Cerebellar nuclear complex (tissue), 1 donor: ENCODE results near the gene FAM50A.
"Not testable (repeated sequence)": the region's sequence is repeated elsewhere in the genome, so short reads cannot be mapped to it uniquely, and the experiment has no call there.

Experiments
- DNase-seq, 2 experiments: peaks; one replicate each; lab custom pipeline; 2025; lab: John Stamatoyannopoulos, UW

FAM50A gene

GRCh38 chrX:154483325-154483724 is 39.4 kb downstream of the FAM50A start:
- no peak for DNase-seq

DNA sequence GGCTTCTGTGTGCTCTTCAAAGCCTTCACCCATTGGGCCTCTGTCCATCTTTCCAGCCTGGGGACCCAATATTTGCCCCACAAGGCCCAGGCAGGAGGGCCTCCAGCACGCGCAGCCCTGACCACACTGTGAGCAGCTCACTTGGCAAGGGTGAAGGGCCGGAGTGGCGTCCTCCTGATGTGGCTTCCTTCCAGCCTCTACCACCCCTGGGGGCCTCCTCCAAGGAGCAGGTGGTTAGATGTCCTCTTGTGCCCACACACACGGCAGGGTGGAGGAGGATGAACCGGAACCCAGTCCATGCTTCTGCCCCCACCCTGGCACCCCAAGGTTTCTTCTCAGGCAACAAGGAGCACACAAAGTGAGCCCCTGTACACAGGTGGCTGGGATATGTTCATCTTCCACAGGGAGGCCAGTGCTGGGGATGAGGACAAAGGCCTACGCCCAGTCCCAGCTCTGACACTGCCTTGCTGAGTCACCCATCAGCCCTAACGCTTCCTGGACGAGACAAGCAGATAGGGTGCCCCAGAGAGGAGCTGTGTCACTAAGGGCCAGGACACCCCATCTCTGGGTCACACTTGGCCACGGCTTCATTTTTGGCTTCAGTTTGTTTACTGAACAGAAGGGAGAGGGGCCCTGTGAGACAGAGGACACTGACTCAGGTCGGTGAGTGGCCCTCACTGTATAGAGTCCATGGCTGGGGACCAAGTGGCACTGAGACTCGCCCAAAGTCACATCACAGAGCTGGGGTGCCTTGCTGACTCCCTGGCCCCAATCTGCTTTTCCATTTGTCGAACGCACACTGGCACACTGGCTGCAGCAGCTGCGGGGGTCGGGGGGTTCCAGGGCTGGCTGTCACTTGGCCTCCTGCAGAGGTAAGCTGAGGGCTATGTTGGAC is 40.6 kb downstream of the FAM50A start:
- no peak for DNase-seq

GRCh38 chrX:154485150-154486051 is 41.5 kb downstream of the FAM50A start:
- no peak for DNase-seq

- DNase-seq, result no peak
These were observed 42.1 kb downstream of the FAM50A start for GRCh38 chrX:154486052-154486395.

DNA sequence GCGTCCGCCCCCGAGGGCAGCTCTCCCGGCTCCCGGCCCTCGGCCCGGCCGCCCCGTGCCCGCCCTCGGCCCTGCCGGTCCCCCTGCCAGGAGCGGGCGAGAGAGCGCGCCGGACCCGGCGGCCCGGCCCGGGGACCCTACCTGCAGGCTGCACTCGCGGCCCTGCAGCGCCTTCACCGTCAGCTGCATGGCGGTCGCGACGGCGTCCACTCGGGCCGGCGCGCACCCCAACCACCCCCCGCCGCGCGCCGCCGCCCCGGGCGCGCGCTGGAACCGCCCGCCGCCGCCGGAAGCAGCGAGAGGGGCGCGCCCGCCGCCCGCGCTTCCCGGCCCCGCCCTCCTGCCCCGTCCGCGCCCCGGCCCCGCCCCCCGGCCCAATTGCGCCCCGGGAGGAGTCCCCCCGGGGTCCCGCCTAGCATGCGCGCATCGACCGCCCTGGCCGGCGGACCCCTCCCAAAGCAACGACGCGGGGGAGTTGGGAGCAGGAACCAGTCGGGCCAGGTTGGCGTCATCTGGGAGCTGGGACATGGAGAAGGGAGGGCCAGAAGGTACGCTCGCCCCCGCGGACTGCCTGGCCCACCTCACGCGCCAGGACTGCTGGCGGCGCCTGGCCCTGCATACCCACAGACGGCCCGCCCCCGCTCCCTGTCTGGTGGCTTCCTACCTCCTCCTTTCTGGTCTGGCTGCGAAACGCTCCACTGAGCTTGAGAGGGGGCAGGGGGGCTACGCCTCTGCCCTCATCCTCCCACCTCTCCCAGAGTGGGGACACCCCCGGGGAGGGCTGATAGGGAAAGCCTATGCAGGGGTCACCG is 42.7 kb downstream of the FAM50A start, which contains the start of gene UBL4A:
Gene UBL4A (minus strand): TSS at position 220 of the 812 bp plus-strand sequence. CDS start 31 bp downstream, at position 189.
- DNase-seq, result no peak

DNA sequence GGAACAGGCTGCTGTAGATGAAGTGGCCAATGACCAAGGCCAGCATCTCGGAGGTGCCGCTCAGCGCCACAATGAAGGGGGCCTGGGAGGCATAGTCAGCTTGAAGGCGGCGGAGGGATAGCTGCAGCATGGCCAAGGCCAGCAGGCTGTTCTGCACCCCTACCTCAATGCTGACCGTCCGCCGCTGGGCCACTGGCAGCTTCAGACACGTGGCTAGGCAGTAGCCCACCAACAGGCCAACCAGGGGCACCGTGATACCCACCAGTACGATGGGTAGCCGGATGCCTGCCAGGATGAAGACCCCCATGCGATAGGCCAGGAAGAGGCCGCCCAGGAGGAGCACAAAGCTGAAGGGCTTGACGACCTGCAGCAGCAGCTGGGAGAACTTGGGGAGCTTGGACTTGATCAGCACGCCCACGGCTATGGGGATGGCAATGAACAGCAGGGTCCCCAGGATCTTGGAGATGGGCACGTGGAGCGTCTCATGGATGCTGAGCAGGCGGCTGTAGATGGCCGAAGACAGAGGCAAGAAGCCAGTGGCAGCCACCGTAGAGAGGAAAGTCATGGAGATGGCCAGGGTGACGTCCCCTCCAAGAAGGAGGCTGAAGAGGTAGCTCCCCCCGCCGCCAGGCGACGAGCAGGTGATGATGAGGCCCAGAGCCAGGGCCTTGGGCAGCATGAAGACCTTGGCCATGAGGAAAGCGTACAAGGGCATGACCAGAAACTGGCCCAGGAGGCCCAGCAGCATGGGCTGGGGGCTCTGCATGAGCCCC is 43.8 kb downstream of the FAM50A start:
- no peak for DNase-seq

- DNase-seq, result no peak
These were observed 44.6 kb downstream of the FAM50A start for GRCh38 chrX:154488336-154489075.

- no peak for DNase-seq
These were observed 45.2 kb downstream of the FAM50A start for GRCh38 chrX:154489182-154489581.

DNA sequence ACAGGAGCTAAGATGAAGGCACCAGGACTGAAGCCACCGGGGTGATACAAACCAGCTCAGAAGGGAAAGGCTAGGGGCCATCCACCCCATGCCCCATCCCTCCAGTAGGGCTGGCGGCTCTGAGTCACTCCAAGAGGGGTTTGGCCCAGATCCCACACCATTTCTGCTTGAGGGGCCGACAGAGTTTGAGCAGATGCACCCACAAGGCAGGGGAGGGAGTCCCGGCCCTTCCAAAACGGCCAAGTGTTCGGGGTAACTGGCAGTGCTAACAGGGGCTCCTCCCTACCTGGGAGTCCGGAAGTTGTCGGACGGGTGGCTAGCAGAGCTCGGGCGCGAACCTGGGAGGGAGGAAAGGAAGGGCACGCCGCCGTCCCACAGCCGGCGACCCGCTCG is 46.1 kb downstream of the FAM50A start:
- no peak for DNase-seq

DNA sequence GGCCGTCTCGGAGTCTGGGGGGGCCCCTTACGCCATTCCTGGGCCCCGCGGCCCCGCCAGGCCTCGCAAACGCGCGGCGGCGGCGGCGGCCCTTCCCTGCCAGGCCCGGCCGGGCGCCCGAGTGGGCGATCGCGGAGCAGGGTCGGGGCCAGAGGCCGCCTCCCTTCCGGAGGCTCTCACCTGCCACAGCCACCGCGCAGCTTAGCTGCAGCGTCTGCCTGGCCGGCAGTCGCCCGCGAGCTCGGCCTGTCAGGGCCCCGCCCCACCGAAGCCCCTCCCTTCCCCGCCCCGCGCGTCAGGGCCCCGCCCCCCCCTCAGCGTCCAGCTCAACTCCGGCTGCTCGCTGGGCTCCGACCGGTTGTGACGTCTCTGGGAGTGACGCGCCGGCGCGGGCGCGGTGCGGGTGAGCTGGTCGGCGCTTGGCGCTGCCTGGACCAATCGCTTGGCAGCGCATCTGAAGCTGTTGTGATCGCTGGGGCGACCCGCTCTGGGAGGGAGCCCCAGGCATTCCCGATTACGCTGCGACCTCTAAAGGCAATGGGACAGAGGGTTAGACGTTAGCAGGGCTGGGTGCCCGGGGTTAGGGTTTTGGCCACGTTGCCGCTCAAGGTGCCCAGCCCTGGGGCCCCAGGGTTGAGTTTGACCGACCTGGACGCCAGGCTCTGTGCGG is 46.6 kb downstream of the FAM50A start, which contains the start of gene SLC10A3:
Gene SLC10A3 (minus strand): TSS at position 216 of the 670 bp plus-strand sequence. CDS start 1,689 bp downstream, outside the sequence.
- peak; percentile 43 to 63 for DNase-seq

GRCh38 chrX:154494715-154495114 is 50.8 kb downstream of the FAM50A start:
- no peak for DNase-seq

DNA sequence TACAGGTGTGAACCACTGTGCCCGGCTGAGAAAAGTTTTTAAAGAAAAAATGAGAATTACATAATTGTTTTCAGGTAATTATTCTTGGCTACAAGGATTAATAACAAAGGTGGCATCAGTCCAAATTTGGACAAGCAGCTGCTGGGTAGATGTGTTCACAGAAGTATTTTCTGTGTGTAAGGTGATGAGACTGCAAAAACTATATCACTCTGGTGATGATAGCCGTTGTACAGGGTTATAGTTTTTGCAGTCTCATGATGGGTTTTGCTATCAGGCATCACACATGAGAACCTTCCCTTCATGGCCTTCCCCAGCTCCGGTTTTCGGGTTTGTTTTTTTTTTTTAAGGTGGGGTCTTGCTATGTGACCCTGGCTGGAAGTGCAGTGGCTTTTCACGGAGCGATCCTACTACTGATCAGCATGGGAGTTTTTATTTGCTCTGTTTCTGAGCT is 51.6 kb downstream of the FAM50A start:
- no peak for DNase-seq

DNA sequence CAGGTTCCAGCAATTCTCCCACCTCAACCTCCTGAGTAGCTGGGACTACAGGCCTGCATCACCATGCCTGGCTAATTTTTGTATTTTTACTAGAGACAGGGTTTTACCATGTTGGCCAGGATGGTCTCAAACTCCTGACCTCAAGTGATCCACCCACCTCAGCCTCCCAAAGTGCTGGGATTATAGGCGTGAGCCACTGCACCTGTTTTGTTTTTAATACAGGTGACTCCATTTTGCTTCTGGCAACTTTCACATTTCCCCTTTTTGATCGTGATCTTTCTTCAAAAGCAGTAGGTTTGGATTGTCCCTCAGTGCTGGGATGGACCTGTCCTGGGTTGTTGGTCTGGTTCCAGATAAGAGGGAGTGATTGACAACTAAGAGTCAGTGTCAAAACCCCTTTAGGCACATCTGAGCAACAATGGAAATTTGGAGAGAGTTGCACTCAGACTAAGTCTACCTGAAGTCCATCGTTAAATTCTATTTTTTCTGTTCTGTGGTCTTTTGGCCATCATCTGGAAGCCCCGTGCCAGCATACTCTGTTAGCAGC is 52.7 kb downstream of the FAM50A start:
- DNase-seq, result not testable (repeated sequence)
